HG02623 (cell line): ENCODE data around the gene POC1A.

Experiments
- ATAC-seq: cut with Tn5 transposase; IDR thresholded peaks from one replicate; pipeline ENCODE4 v1.9.1; 2021; ENCODE audit warnings: moderate library complexity; ENCODE audit not compliant: unreplicated experiment

The POC1A gene

GRCh38 chr3:52070724-52071621 lies 83.2 kb downstream of the POC1A start:
- no peak for ATAC-seq

GRCh38 chr3:52069855-52070254 lies 84.4 kb downstream of the POC1A start:
- ATAC-seq: no peak

- no peak for ATAC-seq
Measured at GRCh38 chr3:52069135-52069534, 85.1 kb downstream of the POC1A start.

DNA sequence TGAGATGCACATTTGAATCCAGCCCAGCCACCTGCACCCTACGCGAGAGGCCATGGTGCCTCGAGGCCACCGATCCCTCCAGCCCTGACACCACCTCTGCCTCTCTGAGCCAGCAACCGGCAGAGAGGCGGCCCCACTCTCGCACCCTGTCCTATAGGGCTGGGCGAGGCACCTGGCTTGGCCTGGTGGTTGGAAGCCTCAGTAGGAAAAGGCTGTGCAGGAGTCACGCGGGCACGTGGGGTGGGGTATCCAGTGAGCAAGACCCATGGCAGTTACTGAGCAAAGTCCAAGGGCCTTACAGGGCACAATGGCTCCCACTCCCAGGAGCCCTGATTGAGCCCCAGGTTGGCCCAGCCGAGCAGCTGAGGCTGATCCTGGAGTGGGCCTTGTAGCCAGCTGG lies 85.5 kb downstream of the POC1A start:
- no peak for ATAC-seq

GRCh38 chr3:52068055-52068571 lies 86.1 kb downstream of the POC1A start:
- no peak for ATAC-seq

GRCh38 chr3:52067526-52067925 lies 86.7 kb downstream of the POC1A start:
- ATAC-seq: no peak

DNA sequence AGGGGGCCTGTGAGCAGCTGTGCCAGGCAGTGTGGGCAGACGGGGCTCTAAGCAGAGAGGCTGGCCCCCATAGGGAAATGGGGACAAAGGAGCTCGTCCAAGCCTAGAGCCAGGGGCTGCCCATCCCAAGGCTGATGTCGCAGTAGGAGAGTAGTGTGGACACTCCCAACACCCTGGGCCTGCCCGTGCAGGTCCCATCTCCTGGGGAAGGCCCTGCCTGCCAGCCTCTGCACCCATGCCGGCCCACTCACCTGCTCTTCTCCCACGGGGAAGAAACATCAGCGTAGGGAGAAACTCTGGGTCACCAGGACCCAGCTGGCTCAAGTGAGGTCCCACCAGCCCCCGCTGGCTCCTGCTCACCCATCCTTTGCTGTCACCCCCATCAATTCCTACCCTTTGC lies 87.2 kb downstream of the POC1A start:
- no peak for ATAC-seq

- ATAC-seq: no peak
Measured at GRCh38 chr3:52065264-52065756, 88.9 kb downstream of the POC1A start.

DNA sequence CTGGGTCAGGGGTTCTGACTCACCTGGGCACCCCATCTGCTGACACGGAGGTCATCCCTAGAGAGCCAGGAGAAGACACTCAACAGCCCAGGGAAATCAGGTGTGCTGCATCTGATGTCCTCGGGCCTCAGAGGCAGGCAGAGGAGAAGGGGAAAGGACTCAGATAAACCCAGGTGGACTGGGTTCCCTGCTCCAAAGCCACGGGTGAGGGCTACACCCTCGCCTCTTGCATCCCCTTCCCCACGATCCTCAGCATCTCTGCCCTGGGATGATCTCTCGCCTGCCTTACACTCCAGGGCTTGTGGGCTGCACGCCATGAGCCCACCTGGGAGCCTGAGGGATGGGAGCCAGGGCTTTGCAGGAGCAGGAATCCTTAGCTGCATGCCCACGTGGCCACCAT lies 89.7 kb downstream of the POC1A start:
- ATAC-seq: no peak

- no peak for ATAC-seq
Measured at GRCh38 chr3:52063026-52063723, 91.0 kb downstream of the POC1A start.

GRCh38 chr3:52062505-52062904 lies 91.7 kb downstream of the POC1A start:
- ATAC-seq: no peak

DNA sequence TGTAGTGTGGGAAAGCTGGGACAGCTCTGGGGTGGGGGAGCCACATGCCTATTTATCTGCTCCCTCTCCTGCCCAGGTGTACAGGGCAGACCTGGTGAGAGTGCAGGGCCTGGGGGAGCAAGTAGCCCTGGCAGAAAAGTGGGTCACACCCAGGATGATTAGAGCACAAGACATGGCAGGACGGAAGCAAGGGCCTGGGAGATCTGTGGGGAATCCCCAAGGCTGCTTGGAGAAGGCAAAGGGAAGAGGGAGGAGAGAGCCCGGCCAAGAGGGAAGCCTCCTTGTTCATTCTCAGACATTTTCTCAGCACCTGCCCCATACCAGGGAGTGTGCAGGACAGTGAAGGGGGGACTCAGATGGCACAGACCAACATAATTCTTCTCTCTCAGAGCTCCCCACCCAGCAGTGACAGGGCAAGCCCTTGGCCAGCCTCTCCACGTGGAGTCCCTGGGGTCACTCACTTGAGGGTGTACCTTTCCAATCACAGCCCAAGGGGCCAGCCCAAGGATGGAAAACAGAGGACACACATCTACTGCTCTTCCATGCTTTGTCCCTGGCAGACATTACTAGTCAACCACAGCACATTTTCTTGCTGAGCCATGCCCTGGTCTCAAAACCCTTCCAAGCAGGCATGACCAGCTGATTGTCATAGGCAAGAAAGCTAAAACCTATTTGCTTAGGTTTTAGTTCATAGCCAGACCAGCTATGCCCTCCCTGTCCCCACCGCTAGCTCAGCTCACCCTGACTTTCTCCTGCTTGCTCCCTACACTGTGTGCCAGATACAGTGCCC lies 92.9 kb downstream of the POC1A start:
- ATAC-seq: no peak

- no peak for ATAC-seq
Measured at GRCh38 chr3:52059781-52060180, 94.4 kb downstream of the POC1A start.

DNA sequence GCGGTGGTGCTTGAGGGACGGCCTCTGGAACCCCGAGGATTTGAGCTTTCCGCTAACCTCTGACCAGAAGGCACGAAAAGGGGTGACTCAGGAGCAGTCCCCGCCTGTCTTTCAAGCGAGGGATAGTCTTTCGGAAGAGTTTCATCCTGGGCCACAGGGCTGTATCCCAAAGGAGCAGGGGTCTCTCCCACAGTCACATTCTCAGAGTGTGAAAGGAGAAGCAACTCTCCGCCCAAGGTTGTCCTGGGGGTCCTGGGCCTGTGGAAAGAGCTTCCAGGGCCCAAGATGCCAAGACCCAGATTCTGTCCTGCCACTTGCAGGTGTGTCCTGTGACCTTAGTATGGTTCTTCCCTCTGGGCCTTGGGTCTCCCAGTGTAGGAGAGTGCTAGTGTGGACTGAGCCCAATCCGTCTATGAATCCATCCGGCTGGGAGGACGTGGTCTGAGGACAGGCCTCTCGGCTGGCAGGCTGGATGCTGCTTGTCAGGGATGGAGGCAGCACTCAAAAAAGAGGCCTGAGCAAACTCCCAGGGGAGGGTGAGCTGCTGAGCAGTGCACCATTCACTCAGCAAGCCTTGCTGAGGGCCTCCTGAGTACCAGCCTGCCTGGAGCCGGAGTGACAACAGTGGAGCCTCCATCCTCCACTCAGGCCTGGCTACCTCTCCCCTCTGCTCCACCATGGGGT lies 96.3 kb downstream of the POC1A start:
- no peak for ATAC-seq

GRCh38 chr3:52056968-52057811 lies 97.0 kb downstream of the POC1A start:
- ATAC-seq: peak; percentile 78

DNA sequence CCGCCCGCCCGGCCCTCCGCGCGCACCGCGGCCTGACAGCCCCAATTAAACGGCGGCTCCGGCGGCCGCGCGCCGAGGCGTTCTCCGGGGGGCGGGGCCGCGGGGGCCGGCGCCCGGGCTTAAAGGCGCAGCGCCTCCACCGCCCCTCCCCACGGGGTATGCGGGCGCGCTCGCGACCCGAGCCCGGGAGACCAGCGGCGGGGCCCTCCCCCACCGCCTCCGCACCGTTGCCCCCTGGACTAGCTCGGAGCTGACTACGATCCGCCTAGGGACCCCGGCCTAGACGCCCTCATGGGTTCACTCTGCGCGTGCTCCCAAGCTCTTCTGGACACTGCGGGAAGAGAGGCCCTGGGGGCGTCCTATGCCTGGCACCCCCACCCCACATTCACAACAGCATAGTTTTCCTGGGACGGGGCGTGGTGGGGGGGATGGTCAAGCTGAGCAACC lies 97.7 kb downstream of the POC1A start, which contains the start of gene DUSP7:
Gene DUSP7 (minus strand): TSS at position 51 of the 447 bp plus-strand sequence. CDS start 205 bp downstream, outside the sequence.
- ATAC-seq: peak; percentile 34

DNA sequence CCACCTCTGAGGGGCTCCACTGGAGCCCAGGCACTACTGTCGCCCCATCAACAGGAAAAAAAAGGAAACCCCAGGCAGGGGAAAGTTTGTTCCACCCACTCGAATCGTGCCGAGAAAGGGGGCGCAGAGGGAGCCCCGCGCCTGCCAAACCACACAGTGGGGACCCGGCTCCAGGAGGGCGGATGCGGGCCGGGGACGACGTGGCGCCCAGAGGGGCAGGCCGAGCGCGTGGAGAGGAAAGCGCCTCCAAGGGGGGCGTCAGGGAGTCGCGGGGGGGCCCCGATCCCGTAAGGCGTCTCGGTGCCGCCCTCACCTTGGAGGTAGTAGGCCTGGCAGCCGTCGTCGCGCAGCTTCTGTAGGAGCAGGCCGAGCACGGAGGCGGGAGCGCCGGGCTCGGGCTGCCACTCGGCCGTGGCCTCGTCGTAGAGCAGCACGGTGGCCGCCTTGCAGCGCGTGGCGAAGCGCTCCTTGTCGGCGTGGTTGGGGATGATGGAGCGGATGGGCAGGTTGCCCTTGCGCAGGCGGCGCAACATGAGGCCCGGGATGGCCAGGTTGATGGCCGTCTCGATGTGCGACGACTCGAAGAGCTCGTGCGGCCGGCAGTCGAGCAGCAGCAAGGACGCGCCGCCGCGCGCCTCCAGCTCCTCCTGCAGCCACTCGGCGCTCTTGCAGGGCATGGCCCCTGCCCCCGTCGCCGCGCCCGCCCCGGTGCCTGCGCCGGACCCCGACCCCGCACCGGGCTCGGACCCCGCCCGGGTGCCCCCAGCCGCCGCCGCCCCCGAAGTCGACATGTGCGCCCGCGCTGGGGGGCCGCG lies 98.5 kb downstream of the POC1A start:
- ATAC-seq: no peak
